ENCODE data around the gene FADS1. TPM values are rescaled to one million over a fixed set of nuclear protein-coding genes. Genes with fewer than 3 reads are reported as not detected.

The FADS1 gene
- total RNA-seq, 1 experiment from 2014 or later, result 442 TPM

DNA sequence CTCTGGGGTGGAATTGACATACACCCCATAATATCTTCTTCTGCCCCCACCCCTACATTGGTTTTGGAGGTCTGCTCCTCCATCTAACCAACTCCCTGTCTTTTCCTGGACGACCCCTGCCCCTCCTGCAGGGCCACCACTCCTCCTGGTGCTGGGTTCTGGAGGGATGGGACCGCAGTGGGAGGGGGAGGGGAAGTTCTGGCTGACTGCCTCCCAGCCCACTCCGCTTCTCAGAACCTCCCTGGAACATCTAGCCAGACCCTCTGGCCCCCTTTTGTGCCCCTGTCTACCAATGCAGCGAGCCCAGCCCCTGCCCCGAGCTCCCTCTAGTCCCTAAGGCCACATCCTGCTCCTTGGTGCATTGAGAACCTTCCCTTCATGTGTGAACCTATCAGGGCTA lies 63.1 kb downstream of the FADS1 start:
- ChIA-PET POLR2A (ENCODE audit: low non-redundant PET) (no interaction called here), CTCF (interaction anchor here (0.7 to 1.6 kb wide), 4 partner anchors 33 to 476 kb away, joined by 3 to 10 read pairs (median 4); no protein-coding TSS in a partner anchor)
- BruUV-seq (replicated peaks), result no TSS peak
- Histone ChIP-seq H3K36me3 (ENCODE audit: insufficient read depth, low read length, poor library complexity, severe bottlenecking) (no peaks in the 10 kb centered on the region), H3K9me3 (ENCODE audit: low read depth, low read length, poor library complexity, severe bottlenecking) (no peaks in the 10 kb centered on the region), H3K4me1 (ENCODE audit: insufficient read depth, low read length, poor library complexity, severe bottlenecking) (peaks cover 26% of the 10 kb centered on the region), H3K27me3 (replicated peaks; ENCODE audit: insufficient read depth, low read depth, low read length, poor library complexity) (no peaks in the 10 kb centered on the region), H3K4me3 (ENCODE audit: low read depth, low read length, poor library complexity, severe bottlenecking) (no peak overlapping the region), H3K27ac (ENCODE audit: low read depth, low read length, poor library complexity, severe bottlenecking) (no peak overlapping the region)
- intact Hi-C loops (cut with micrococcal nuclease; ENCODE audit: unreplicated experiment), result no loop called here
- no peak for DNase-seq (ENCODE audit: low spot score)
- TF ChIP-seq, protein P1, sequence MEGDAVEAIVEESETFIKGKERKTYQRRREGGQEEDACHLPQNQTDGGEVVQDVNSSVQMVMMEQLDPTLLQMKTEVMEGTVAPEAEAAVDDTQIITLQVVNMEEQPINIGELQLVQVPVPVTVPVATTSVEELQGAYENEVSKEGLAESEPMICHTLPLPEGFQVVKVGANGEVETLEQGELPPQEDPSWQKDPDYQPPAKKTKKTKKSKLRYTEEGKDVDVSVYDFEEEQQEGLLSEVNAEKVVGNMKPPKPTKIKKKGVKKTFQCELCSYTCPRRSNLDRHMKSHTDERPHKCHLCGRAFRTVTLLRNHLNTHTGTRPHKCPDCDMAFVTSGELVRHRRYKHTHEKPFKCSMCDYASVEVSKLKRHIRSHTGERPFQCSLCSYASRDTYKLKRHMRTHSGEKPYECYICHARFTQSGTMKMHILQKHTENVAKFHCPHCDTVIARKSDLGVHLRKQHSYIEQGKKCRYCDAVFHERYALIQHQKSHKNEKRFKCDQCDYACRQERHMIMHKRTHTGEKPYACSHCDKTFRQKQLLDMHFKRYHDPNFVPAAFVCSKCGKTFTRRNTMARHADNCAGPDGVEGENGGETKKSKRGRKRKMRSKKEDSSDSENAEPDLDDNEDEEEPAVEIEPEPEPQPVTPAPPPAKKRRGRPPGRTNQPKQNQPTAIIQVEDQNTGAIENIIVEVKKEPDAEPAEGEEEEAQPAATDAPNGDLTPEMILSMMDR (conservative IDR thresholded peaks at IDR 0.05; ENCODE audit: low read depth, low read length), result no peak
- TF ChIP-seq EZH2 (IDR thresholded peaks at IDR 0.05; ENCODE audit: borderline replicate concordance, low read depth, low read length, poor library complexity, severe bottlenecking), result no peak

DNA sequence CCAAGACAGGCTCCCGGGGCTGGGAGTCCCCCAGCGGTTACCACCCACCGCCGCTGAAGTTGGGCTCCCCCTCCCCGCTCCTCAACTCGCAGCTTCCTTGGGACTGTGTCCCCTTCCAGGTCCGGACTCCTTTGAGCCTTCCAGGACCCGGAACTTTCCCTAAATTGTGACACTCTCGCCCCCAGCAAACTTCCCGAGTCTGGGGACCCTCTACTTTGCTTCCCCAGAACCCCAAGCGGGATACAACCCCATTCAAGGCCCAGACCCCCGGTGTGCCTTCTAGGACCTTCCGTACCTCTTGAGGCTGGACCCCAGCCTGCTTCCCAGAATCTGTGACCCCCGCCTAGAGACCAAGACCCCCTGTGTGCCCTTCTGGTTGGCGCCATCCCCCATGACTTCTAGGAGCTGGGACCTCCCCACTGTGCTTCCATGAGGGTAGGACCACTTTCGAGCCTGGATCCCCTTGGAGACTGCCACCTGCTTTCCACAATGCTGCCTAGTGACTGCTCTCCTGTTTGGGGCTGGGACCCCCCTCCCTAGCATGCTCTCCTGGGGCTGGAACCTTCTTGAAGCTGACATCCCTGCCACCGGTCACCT lies 63.8 kb downstream of the FADS1 start:
- Histone ChIP-seq H3K9me3 (ENCODE audit: low read depth, low read length, poor library complexity, severe bottlenecking) (no peaks in the 10 kb centered on the region), H3K27ac (ENCODE audit: low read depth, low read length, poor library complexity, severe bottlenecking) (no peak overlapping the region), H3K27me3 (replicated peaks; ENCODE audit: insufficient read depth, low read depth, low read length, poor library complexity) (no peaks in the 10 kb centered on the region), H3K4me1 (ENCODE audit: insufficient read depth, low read length, poor library complexity, severe bottlenecking) (peaks cover 26% of the 10 kb centered on the region), H3K4me3 (ENCODE audit: low read depth, low read length, poor library complexity, severe bottlenecking) (peak overlapping the region; percentile 50), H3K36me3 (ENCODE audit: insufficient read depth, low read length, poor library complexity, severe bottlenecking) (no peaks in the 10 kb centered on the region)
- POLR2A ChIA-PET (ENCODE audit: low non-redundant PET), result no interaction called here
- no TSS peak for BruUV-seq (replicated peaks)
- DNase-seq (ENCODE audit: low spot score), result peak; percentile 39
- intact Hi-C loops (cut with micrococcal nuclease; ENCODE audit: unreplicated experiment), result no loop called here
- TF ChIP-seq, protein P1 (conservative IDR thresholded peaks at IDR 0.05; ENCODE audit: low read depth, low read length), result 0 out of 2 replicates have a peak, but pooled peaks have one; percentile 12
- no peak for TF ChIP-seq EZH2 (IDR thresholded peaks at IDR 0.05; ENCODE audit: borderline replicate concordance, low read depth, low read length, poor library complexity, severe bottlenecking)
- CTCF ChIA-PET, result interaction anchor here (0.7 to 1.6 kb wide), 4 partner anchors 34 to 475 kb away, joined by 3 to 10 read pairs (median 4); no protein-coding TSS in a partner anchor

DNA sequence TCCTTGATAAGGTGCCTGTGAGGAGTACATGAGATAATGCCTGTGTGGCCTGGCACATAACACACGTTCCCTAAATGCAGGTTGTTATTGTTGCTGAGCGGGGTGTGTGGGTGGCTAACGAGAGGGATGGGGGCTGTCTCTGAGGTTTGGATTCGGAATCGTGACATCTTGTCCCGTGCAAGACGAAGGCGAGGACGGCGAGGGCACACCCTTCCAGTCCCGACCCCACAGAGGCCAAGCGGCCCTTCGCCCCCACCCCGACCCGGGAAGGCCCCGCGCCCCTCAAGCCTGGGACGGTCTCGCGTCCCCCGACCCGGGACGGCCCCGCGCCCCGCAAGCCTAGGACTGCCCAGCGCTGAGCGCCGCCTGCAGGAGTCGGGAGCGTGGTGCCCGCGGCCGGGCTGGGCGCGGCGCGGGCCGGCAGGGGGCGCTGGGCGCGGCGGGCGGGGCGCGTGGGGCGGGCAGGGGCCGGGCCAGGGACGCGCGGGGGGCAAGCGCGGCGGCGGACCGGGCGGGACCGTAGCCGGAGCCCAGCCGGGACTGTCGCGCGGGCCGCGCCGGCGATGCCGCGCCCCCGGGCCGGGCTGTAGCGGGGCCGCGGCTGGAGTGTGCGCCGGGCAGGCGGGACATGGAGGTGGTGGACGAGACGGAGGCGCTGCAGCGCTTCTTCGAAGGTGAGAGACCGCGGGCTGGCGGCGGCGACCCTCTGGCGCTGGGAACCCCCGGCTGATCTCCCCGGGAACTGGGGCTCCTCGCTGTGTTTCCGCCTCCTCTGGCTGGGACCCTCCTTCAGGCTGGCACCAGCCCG lies 64.5 kb downstream of the FADS1 start, which contains the start of gene MYRF:
Gene MYRF (plus strand): TSS at position 520 of the 808 bp plus-strand sequence. CDS start 109 bp downstream, at position 629.
- Histone ChIP-seq H3K27me3 (replicated peaks; ENCODE audit: insufficient read depth, low read depth, low read length, poor library complexity) (no peaks in the 10 kb centered on the region), H3K4me1 (ENCODE audit: insufficient read depth, low read length, poor library complexity, severe bottlenecking) (peaks cover 20% of the 10 kb centered on the region), H3K4me3 (ENCODE audit: low read depth, low read length, poor library complexity, severe bottlenecking) (peak within 1 kb of the TSS; percentile 50), H3K27ac (ENCODE audit: low read depth, low read length, poor library complexity, severe bottlenecking) (no peak within 1 kb of the TSS), H3K9me3 (ENCODE audit: low read depth, low read length, poor library complexity, severe bottlenecking) (no peaks in the 10 kb centered on the region), H3K36me3 (ENCODE audit: insufficient read depth, low read length, poor library complexity, severe bottlenecking) (no peaks in the 10 kb centered on the region)
- POLR2A ChIA-PET (ENCODE audit: low non-redundant PET), result no interaction called here
- intact Hi-C loops (cut with micrococcal nuclease; ENCODE audit: unreplicated experiment), result no loop called here
- TF ChIP-seq, protein P1 (conservative IDR thresholded peaks at IDR 0.05; ENCODE audit: low read depth, low read length), result peak; percentile 59
- no peak for TF ChIP-seq EZH2 (IDR thresholded peaks at IDR 0.05; ENCODE audit: borderline replicate concordance, low read depth, low read length, poor library complexity, severe bottlenecking)
- BruUV-seq (replicated peaks), result no TSS peak
- peak; percentile 73 for DNase-seq (ENCODE audit: low spot score)
- CTCF ChIA-PET, result interaction anchor here (1.2 to 1.6 kb wide), 2 partner anchors 36 to 356 kb away, joined by 6 to 10 read pairs; no protein-coding TSS in a partner anchor

All from A673 (cell line).